ENCODE results near the gene COP1. TPM values are rescaled to one million over a fixed set of nuclear protein-coding genes. Genes with fewer than 3 reads are reported as not detected.

COP1 gene
- total and polyA plus RNA-seq, 2 of the 8 experiments (the other 6 are each of a cell fraction or from before 2014, with no cell fraction given), result 26.2 to 44.9 TPM

- no peak overlapping the region for H3K23ac ChIP-seq (ENCODE audit: insufficient read length)
- H2AFZ ChIP-seq (ENCODE audit: low read length), result no peak overlapping the region
- no peak overlapping the region for H4K91ac ChIP-seq (replicated peaks; ENCODE audit: insufficient read length, low read length)
- H4K20me1 ChIP-seq (replicated peaks in 1 of 2; ENCODE audit: control insufficient read depth in 1 of 2, insufficient read depth in 2 of 2, low read length in 2 of 2), result no peaks in the 10 kb centered on the region
- H2BK20ac ChIP-seq (ENCODE audit: low read length), result no peak overlapping the region
- no peak overlapping the region for H3K4me3 ChIP-seq (ENCODE audit: extremely low read depth in 1 of 4, insufficient read depth in 2 of 4, low read depth in 3 of 4, low read length in 4 of 4)
- H3K27ac ChIP-seq (ENCODE audit: low read depth, low read length), result no peak overlapping the region
- H3K18ac ChIP-seq (ENCODE audit: extremely low read depth, low read length), result no peak overlapping the region
- no peak overlapping the region for H3K9ac ChIP-seq (replicated peaks in 1 of 4; ENCODE audit: extremely low read depth in 1 of 4, low read depth in 3 of 4, low read length in 3 of 4)
- H3K23me2 ChIP-seq (ENCODE audit: low read depth, low read length), result no peaks in the 10 kb centered on the region
- CTCF ChIA-PET (ENCODE audit: partially characterized antibody), result interaction anchor here (1.2 to 3.0 kb wide), 4 partner anchors 8 to 110 kb away, joined by 5 to 8 read pairs (median 6); no protein-coding TSS in a partner anchor
- H3K14ac ChIP-seq (ENCODE audit: insufficient read length), result no peak overlapping the region
- H3K4me2 ChIP-seq (ENCODE audit: insufficient read depth in 1 of 2, low read depth in 2 of 2, low read length in 2 of 2), result no peak overlapping the region
- H2AK5ac ChIP-seq (ENCODE audit: low read depth, low read length), result no peak overlapping the region
- no peaks in the 10 kb centered on the region; the same call in 1 of the 2 replicates for H3K79me1 ChIP-seq (ENCODE audit: low read depth, low read length)
- POLR2A ChIA-PET (ENCODE audit: partially characterized antibody), result no interaction called here
- no peaks in the 10 kb centered on the region for H3K36me3 ChIP-seq (ENCODE audit: control insufficient read depth in 2 of 4, insufficient read depth in 4 of 4, low read length in 3 of 4)
- H4K5ac ChIP-seq (ENCODE audit: insufficient read length, low read depth, low read length), result no peak overlapping the region
- 0 out of 4 replicates have a peak, but pooled peaks cover 0 to 3% of the 10 kb centered on the region in 2 experiments for H3K79me2 ChIP-seq (ENCODE audit: control insufficient read depth in 1 of 2, insufficient read depth in 2 of 2, low read length in 2 of 2)
- H4K8ac ChIP-seq (ENCODE audit: extremely low read depth, insufficient read depth, low read length), result no peak overlapping the region
- H3K4me1 ChIP-seq (replicated peaks in 1 of 4; ENCODE audit: control insufficient read depth in 3 of 4, insufficient read depth in 4 of 4, low read length in 3 of 4), result no peaks in the 10 kb centered on the region
- H2BK120ac ChIP-seq (replicated peaks; ENCODE audit: low read depth, low read length), result no peak overlapping the region
- no peak overlapping the region for H3K56ac ChIP-seq (replicated peaks; ENCODE audit: insufficient read length, low read depth, low read length)
- DNase-seq (ENCODE audit: low read depth in 1 of 2, low spot score in 2 of 2), result no peak
- no peak overlapping the region for H3K4ac ChIP-seq (replicated peaks; ENCODE audit: insufficient read length, low read depth, low read length)
- no peak overlapping the region for H2BK12ac ChIP-seq (ENCODE audit: low read depth, low read length)
- H3K9me3 ChIP-seq (ENCODE audit: insufficient read depth in 2 of 2, low read depth in 1 of 2, low read length in 1 of 2), result no peaks in the 10 kb centered on the region
- FAIRE-seq, result no peak
- H2BK5ac ChIP-seq (ENCODE audit: low read depth, low read length), result no peak overlapping the region
- no peaks in the 10 kb centered on the region for H3K27me3 ChIP-seq (replicated peaks in 1 of 4; ENCODE audit: control insufficient read depth in 3 of 4, extremely low read depth in 1 of 4, insufficient read depth in 3 of 4, low read length in 3 of 4)
- no peak overlapping the region for H2BK15ac ChIP-seq (ENCODE audit: low read length)
- TF ChIP-seq TBP (IDR thresholded peaks at IDR 0.05; ENCODE audit: low read depth, low read length) (no peak), CBX5 (IDR thresholded peaks at IDR 0.05; ENCODE audit: low read depth, low read length) (no peak)
Observed at GRCh38 chr1:176118985-176119384, 88.1 kb downstream of the COP1 start.
